HG03354 (cell line): Measurements from ENCODE around the gene PRKAR1B.
A peak's percentile ranks its signal among the peaks of the same experiment; 100 is the strongest.

ENCODE experiments used
- ATAC-seq: cut with Tn5 transposase; IDR thresholded peaks from one replicate; pipeline ENCODE4 v1.9.1; 2021; ENCODE audit warnings: mild to moderate bottlenecking; ENCODE audit not compliant: unreplicated experiment, poor library complexity, severe bottlenecking

Gene PRKAR1B

GRCh38 chr7:727104-727805, at the start of gene PRKAR1B:
Gene PRKAR1B, minus strand, starts transcription at chr7:727281. Its CDS starts 15,776 bp downstream, at chr7:711505.
- peak; percentile 55 for ATAC-seq

GRCh38 chr7:776381-776780, 49.3 kb upstream of the PRKAR1B start:
- ATAC-seq: no peak

DNA sequence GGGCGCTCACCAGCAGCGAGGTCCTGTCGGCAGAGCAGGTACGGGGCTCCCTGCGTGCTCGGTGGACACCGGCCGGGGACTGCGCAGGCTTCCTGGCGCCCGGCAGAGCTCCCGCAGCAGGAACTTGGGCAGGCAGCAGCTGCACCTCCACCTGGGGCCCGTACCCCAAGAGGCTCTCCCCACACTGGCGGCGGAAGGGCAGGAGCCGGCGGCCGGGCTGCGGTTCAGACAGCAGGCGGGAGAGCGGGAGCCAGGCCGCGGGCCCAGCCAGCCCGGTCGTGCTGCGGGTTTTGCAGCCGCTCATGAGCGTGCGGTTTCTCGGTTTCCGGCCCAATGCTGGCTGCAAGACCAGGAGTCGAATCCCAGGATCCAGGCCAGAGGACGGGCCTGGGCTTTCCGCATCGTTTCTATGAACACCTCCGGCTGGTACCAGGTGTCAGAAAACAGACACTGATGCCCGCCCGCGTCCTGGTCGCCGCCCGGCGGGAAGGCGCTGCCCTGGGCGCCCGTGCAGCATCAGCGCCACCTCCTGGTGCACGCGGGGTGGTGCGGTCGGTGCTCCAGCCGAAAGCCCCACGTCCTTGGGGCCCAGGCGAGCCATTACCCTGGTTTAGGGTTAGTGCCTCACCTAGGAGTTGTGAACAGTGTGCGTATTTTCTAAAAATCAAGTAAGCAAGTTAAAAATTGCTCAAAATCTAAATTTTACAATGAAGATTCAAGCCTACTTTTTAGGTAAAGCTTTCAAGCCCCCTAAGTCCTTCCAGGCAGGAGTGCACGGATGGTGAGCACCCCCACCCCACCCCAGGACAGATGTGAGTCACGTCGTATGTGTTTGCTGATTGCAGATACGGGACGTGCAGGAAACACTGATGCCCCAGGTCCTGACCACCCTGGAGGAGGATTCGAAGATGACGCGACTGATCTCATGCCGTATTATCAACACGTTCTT, 47.4 kb upstream of the PRKAR1B start:
- no peak for ATAC-seq

- no peak for ATAC-seq
These were observed 46.5 kb upstream of the PRKAR1B start for GRCh38 chr7:773622-773915.

- no peak for ATAC-seq
These were observed 46.0 kb upstream of the PRKAR1B start for GRCh38 chr7:772861-773621.

DNA sequence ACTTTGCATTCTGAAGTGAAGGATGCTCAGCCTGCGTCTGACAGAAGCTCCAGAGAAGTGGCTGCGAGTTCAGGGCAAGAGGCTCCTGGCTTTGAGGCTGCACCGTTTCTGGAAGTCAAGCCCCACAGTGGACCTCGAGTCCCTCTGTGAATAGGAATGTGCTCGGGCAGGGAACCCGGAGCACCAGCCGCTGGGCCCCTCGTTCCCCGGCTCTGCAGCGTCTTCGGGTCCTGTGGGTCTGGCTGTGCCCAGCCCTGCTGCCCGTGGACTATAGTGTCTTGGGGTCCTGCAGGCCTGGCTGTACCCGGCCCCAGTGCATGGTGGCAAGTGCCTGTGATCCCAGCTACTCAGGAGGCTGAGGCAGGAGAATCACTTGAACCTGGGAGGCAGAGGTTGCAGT, 45.3 kb upstream of the PRKAR1B start:
- ATAC-seq: no peak

DNA sequence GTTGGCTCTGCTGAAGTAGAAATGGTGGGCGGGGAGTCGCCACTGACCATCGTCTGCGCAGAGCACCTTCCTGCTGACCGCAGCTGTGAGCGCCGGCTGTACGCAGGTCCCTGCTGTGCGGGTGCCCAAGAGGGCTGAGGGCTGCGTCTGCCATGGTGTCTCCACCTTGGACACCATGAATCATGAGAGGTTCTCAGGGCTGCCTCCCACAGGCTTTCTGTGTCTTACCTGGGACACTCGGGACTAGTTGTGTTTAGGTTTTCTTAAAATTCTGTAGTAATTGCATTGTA, 44.9 kb upstream of the PRKAR1B start:
- no peak for ATAC-seq

DNA sequence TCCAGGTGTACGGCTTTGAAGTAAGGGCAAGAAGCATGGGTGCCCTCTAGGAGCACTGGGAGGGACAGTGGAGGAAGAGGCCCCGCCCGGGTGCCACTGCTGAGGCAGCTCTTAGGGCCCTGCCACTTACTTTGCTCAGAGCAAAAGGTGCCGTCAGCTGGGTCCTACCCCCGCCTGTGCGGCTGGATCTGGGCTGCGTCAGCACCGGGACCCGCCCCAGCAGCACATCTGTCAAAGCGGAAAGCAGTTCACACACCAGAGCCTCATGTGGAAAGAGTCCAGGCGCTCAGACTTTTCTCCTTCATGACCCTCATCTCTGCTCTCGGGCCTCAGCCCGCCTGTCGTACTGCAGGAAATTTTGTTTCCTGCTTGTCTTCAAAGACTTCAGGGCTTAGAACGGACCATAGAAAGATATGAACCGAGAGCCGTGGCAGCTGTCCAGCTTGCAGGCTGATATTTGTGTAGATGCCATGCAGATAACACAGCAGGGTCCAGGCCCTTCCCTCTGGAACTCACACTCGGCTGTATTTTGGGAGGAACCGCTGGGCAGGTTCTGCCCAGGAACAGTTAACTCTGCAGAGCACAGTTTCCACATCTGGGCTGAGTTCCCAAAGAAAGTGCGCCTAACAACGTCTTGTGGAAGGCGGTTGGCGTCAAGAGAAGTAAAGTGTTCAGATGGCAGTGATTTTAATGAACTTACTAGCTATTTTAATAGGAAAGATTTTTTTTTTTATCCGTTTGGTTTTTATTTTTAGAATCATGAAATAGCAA, 44.3 kb upstream of the PRKAR1B start:
- no peak for ATAC-seq

GRCh38 chr7:770741-771166, 43.7 kb upstream of the PRKAR1B start:
- no peak for ATAC-seq

DNA sequence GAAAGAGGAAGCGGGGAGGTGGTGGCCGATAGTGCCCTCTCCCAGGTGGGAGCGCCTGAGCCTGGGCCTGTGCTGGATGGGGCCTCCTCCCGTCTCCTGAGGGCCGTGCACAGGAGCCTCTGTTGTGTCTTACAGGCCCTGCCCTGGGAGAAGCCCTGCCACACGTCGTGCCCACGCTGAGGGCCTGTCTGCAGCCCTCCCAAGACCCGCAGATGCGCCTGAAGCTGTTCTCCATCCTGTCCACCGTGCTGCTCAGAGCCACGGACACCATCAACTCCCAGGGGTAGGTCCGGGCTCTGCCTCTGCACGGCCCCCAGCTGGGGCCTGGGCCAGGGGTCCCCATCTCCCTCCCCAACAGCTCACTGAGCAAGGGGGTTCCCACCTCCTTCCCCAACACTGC, 43.3 kb upstream of the PRKAR1B start:
- no peak for ATAC-seq

GRCh38 chr7:768881-769504, 41.9 kb upstream of the PRKAR1B start:
- ATAC-seq: no peak

DNA sequence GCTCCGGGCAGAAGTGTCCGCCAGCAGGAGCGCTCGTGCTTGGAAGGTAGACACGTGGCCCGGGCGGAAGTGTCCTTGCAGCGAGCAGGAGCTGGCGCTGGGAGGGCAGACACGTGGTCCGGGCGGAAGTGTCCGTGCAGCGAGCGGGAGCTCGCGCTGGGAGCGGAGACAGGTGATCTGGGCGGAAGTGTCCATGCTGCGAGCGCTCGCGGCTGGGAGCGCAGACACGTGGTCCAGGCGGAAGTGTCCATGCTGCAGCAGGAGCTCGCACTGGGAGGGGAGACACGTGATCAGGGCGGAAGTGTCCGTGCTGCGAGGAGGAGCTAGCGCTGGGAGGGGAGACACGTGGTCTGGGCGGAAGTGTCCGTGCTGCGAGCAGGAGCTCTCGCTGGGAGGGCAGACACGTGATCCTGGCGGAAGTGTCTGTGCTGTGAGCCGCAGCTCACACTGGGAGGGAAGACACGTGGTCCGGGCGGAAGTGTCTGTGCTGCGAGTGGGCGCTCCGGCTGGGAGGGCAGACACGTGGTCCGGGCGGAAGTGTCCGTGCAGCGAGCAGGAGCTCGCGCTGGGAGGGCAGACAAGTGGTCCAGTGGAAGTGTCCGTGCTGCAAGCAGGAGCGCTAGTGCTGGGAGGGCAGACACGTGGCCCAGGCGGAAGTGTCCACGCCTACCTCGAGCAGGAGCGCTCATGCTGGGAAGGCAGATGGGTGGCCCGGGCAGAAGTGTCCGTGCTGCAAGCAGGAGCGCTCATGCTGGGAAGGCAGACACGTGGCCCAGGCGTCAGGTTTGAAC, 41.1 kb upstream of the PRKAR1B start:
- ATAC-seq: no peak

GRCh38 chr7:767580-767940, 40.5 kb upstream of the PRKAR1B start:
- no peak for ATAC-seq

DNA sequence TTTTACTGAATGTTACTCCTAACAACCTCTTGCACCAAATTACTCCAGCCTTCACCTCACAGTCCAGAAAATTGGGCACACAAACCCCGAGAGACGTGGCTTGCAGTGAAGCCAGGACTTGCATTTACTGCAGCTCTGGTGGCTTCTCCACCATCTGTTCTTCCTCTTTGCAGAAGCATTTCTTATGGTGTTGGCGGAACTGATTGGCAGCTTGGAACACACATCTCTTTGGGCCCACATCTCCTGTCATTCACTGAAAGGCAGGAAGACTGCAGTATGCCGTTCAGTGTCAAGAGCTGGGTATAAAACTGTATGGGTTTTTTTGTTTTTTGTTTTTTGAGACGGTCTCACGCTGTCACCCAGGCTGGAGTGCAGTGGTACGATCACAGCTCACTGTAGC, 38.3 kb upstream of the PRKAR1B start:
- no peak for ATAC-seq

DNA sequence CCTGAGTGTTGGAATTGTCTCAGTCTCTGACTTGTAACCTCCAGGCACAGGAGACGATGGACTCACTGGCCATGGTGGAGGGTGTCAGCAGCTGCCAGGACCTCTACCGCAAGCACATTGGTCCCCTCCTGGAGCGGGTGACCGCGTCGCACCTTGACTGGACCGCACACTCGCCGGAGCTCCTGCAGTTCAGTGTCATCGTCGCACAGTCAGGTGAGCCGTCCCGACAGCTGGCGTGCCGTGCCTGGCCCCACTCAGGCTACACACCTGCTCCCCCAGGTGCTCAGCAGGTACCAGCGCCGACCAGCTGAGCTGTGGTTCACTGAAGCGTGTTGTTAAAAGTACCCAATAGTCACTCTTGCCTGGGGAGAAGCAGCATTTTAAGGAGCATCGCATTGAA, 36.7 kb upstream of the PRKAR1B start:
- no peak for ATAC-seq

- no peak for ATAC-seq
These were observed 35.8 kb upstream of the PRKAR1B start for GRCh38 chr7:762885-763284.

GRCh38 chr7:761631-762030, 34.5 kb upstream of the PRKAR1B start:
- no peak for ATAC-seq

DNA sequence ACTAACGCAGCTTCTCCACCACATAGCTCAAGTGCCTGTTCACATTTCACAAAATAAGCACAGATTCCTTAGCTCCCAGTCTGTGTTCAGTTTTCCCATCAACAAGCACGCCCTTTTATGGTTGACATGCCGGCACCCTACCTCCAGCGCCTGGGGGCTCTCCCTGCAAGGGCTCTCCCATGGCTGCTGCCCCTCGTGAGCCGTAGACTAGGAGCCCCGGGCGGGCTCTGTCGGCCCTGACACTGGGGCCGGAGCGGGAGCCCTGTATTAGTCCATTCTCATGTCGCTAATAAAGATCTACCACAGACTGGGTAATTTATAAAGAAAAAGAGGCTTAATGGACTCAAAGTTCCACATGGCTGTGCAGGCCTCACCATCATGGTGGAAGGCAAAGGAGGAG, 34.0 kb upstream of the PRKAR1B start:
- no peak for ATAC-seq

GRCh38 chr7:760006-760405, 32.9 kb upstream of the PRKAR1B start:
- no peak for ATAC-seq
